B cell (primary cell): ENCODE data around the gene NUMBL. TPM values are rescaled to one million over a fixed set of nuclear protein-coding genes. Genes with fewer than 3 reads are reported as not detected.

Experiments used
- ATAC-seq: fragments of 200-7000 bp; cut with Tn5 transposase; one replicate; pipeline ENCODE4 v1.10.0; 2021; ENCODE audit warnings: low read depth, mild to moderate bottlenecking, moderate number of reproducible peaks, moderate library complexity
- CTCF ChIA-PET: fragments of 350-600 bp; sonication (Branson Sonifier 250); formaldehyde crosslinking; loops from one replicate; lab custom pipeline; 2021; ENCODE audit warnings: antibody characterized with exemption, inconsistent platforms; lab: Charles Lee
- POLR2A ChIA-PET: fragments of 350-600 bp; sonication (Branson Sonifier 250); formaldehyde crosslinking; loops from one replicate; lab custom pipeline; 2021; ENCODE audit warnings: antibody characterized with exemption; lab: Charles Lee
- DNase-seq: peaks from one replicate; pipeline ENCODE4 v3.0.0; 2013
- H2AFZ ChIP-seq: 2 replicates; pipeline ENCODE4 v1.6.1; 2012; ENCODE audit warnings: mild to moderate bottlenecking, low read depth, low read length; ENCODE audit not compliant: insufficient read depth, poor library complexity, severe bottlenecking
- H3K27ac ChIP-seq, 2 donors: 1 replicate in 1 of 2; 2 replicates in 1 of 2; pipeline ENCODE4 v1.5.1; 2012 to 2013; ENCODE audit warnings: low read length in 2 of 2, mild to moderate bottlenecking in 2 of 2, moderate library complexity in 1 of 2
- H3K27me3 ChIP-seq, 4 experiments: fragments of 200-600 bp in 1 of 4; sonication (generic) in 1 of 4; replicated peaks in 1 of 4; 1 replicate in 2 of 4; 2 replicates in 2 of 4; pipeline versions ENCODE4 v1.6.1 to v1.7.0; 2013 to 2016; ENCODE audit warnings: low read length in 3 of 4, mild to moderate bottlenecking in 2 of 4, mixed read lengths in 1 of 4, moderate library complexity in 1 of 4; ENCODE audit not compliant: insufficient read depth in 4 of 4, control insufficient read depth in 3 of 4; ENCODE audit errors: control extremely low read depth in 1 of 4
- H3K36me3 ChIP-seq, 2 experiments: replicated peaks in 1 of 2; 1 replicate in 1 of 2; 2 replicates in 1 of 2; pipeline versions ENCODE4 v1.6.1 to v1.7.1; 2013; ENCODE audit warnings: low read length in 1 of 2; ENCODE audit not compliant: insufficient read depth in 2 of 2, control insufficient read depth in 1 of 2; ENCODE audit errors: control extremely low read depth in 1 of 2, extremely low read depth in 1 of 2
- H3K4me1 ChIP-seq, 2 donors: fragments of 200-600 bp in 1 of 2; sonication (generic) in 1 of 2; 1 replicate in 1 of 2; 2 replicates in 1 of 2; pipeline versions ENCODE4 v1.5.1 to v1.6.1; 2013 to 2017; ENCODE audit warnings: low read length in 2 of 2; ENCODE audit not compliant: control insufficient read depth in 2 of 2, insufficient read depth in 2 of 2
- H3K4me2 ChIP-seq: replicated peaks from 2 replicates; pipeline ENCODE3; 2012; ENCODE audit warnings: mild to moderate bottlenecking, low read depth, low read length; ENCODE audit not compliant: poor library complexity, severe bottlenecking
- H3K4me3 ChIP-seq, 5 experiments: fragments of 200-600 bp in 1 of 5; sonication (generic) in 1 of 5; 1 replicate in 3 of 5; 2 replicates in 2 of 5; pipeline versions ENCODE4 v1.5.1 to v1.7.0; 2011 to 2016; ENCODE audit warnings: low read length in 4 of 5, mild to moderate bottlenecking in 4 of 5, low read depth in 2 of 5, control low read depth in 1 of 5, moderate library complexity in 1 of 5; ENCODE audit not compliant: insufficient read depth in 1 of 5; ENCODE audit errors: control extremely low read depth in 1 of 5, extremely low read depth in 1 of 5
- H3K79me2 ChIP-seq: fragments of 200-600 bp; sonication (generic); one replicate; pipeline ENCODE4 v1.6.0; 2016; ENCODE audit warnings: low read length; ENCODE audit not compliant: control insufficient read depth, insufficient read depth
- H3K9ac ChIP-seq: fragments of 200-600 bp; sonication (generic); 2 replicates; pipeline ENCODE4 v1.6.1; 2017; ENCODE audit warnings: mild to moderate bottlenecking, low read length, moderate library complexity
- H3K9me3 ChIP-seq, 3 donors: one replicate each; pipeline versions ENCODE4 v1.6.1 to v1.7.1; 2013; ENCODE audit warnings: low read length in 2 of 3; ENCODE audit not compliant: control insufficient read depth in 2 of 3, insufficient read depth in 1 of 3; ENCODE audit errors: control extremely low read depth in 1 of 3
- H4K20me1 ChIP-seq: 2 replicates; pipeline ENCODE4 v1.6.0; 2012; ENCODE audit warnings: mild to moderate bottlenecking, low read length; ENCODE audit not compliant: insufficient read depth, control insufficient read depth, poor library complexity, severe bottlenecking
- H3K27ac Mint-ChIP-seq: one replicate; pipeline ENCODE4 v1.8.0; 2021; ENCODE audit warnings: mixed read lengths
- H3K27me3 Mint-ChIP-seq: one replicate; pipeline ENCODE4 v1.8.0; 2021; ENCODE audit warnings: mixed read lengths
- H3K4me1 Mint-ChIP-seq: one replicate; pipeline ENCODE4 v1.8.0; 2021; ENCODE audit warnings: mixed read lengths
- H3K4me3 Mint-ChIP-seq: one replicate; pipeline ENCODE4 v1.8.0; 2021; ENCODE audit warnings: mixed read lengths
- H3K9me3 Mint-ChIP-seq: one replicate; pipeline ENCODE4 v1.8.0; 2022; ENCODE audit warnings: mixed read lengths; ENCODE audit not compliant: insufficient read depth
- EZH2 ChIP-seq: IDR thresholded peaks from 2 replicates; pipeline ENCODE4 v1.6.1; 2012; ENCODE audit warnings: borderline replicate concordance, low read depth, mild to moderate bottlenecking, moderate library complexity, low read length; ENCODE audit not compliant: insufficient read depth, poor library complexity, severe bottlenecking
- WGBS: methylation state at CpG from one replicate; pipeline ENCODE4 v1.1.5; 2013; ENCODE audit warnings: missing lambda C conversion rate; ENCODE audit not compliant: insufficient coverage; 5-methylcytosine and 5-hydroxymethylcytosine counted together
- intact Hi-C: fragments of 100-400 bp; cut with micrococcal nuclease; formaldehyde crosslinking; loops from one replicate; pipeline ENCODE4 v1.10.0; 2022
- polyA plus RNA-seq: library from polyadenylated mRNA; depleted of rRNA; stranded (reverse); fragments of >200 nt; gene quantifications from 2 replicates; pipeline ENCODE4 v1.2.3, GENCODE V29; 2012
- total RNA-seq, 2 donors: library from RNA; stranded (reverse); fragments of 120-200 nt in 1 of 2; gene quantifications; 1 replicate in 1 of 2; 2 replicates in 1 of 2; pipeline versions ENCODE4 v1.2.3 to v1.2.4, GENCODE V29; 2013 to 2022
- TF ChIP-seq, protein P1 (sequence below): fragments of 200-600 bp; IDR thresholded peaks from one replicate; pipeline ENCODE4 v1.8.0; 2022; ENCODE audit warnings: antibody characterized with exemption, mild to moderate bottlenecking

The NUMBL gene
- total and polyA plus RNA-seq, 2 donors (not counting 1 experiment from before 2014, with no cell fraction given): 7.8 to 21.8 TPM

DNA sequence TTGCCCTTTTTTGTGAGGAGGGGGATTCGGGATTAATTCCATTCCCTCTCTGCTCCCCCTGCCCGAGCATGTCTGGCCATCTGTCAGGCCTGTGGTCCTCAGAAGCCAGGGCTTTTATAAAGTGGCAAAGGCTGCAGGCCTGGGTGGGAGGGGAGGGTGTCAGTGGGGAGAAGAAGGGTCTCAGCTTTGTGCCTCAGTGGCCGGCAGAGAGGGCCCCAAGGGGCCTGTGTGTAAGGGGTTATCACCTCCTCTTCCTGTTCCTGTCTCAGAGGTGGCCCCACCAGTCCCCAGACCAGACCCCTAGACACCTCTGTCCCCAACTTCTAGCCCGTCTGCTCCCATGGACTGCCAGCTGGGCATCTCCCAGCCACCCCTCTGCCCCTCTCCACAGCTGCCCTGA is 3.4 kb upstream of the NUMBL start:
- peaks cover 19 to 25% of the 10 kb centered on the region in 2 donors for H3K4me1 ChIP-seq
- ChIA-PET POLR2A (no interaction called here), CTCF (interaction anchor here (0.6 kb wide), 1 partner anchor 84 kb away, joined by 5 read pairs; the partner anchor contains the start of gene RAB4B)
- no peak overlapping the region for H2AFZ ChIP-seq
- no peak overlapping the region for H3K4me3 ChIP-seq
- no peak for ATAC-seq
- Mint-ChIP-seq H3K4me1 (peaks cover 9% of the 10 kb centered on the region), H3K4me3 (no peak overlapping the region), H3K27me3 (no peaks in the 10 kb centered on the region), H3K27ac (no peak overlapping the region), H3K9me3 (no peaks in the 10 kb centered on the region)
- no peaks in the 10 kb centered on the region for H3K79me2 ChIP-seq
- no peak for TF ChIP-seq EZH2
- TF ChIP-seq, protein P1, sequence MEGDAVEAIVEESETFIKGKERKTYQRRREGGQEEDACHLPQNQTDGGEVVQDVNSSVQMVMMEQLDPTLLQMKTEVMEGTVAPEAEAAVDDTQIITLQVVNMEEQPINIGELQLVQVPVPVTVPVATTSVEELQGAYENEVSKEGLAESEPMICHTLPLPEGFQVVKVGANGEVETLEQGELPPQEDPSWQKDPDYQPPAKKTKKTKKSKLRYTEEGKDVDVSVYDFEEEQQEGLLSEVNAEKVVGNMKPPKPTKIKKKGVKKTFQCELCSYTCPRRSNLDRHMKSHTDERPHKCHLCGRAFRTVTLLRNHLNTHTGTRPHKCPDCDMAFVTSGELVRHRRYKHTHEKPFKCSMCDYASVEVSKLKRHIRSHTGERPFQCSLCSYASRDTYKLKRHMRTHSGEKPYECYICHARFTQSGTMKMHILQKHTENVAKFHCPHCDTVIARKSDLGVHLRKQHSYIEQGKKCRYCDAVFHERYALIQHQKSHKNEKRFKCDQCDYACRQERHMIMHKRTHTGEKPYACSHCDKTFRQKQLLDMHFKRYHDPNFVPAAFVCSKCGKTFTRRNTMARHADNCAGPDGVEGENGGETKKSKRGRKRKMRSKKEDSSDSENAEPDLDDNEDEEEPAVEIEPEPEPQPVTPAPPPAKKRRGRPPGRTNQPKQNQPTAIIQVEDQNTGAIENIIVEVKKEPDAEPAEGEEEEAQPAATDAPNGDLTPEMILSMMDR: no peak
- H4K20me1 ChIP-seq: no peaks in the 10 kb centered on the region
- H3K4me2 ChIP-seq: no peak overlapping the region
- DNase-seq: no peak
- no peak overlapping the region for H3K9ac ChIP-seq
- WGBS: 93% methylated on average over 1 of the region's 4 CpGs
- no peaks in the 10 kb centered on the region for H3K27me3 ChIP-seq
- H3K36me3 ChIP-seq: peaks cover 0 to 14% of the 10 kb centered on the region in 2 experiments
- no peaks in the 10 kb centered on the region for H3K9me3 ChIP-seq
- intact Hi-C loops: no loop called here
- H3K27ac ChIP-seq: no peak overlapping the region

DNA sequence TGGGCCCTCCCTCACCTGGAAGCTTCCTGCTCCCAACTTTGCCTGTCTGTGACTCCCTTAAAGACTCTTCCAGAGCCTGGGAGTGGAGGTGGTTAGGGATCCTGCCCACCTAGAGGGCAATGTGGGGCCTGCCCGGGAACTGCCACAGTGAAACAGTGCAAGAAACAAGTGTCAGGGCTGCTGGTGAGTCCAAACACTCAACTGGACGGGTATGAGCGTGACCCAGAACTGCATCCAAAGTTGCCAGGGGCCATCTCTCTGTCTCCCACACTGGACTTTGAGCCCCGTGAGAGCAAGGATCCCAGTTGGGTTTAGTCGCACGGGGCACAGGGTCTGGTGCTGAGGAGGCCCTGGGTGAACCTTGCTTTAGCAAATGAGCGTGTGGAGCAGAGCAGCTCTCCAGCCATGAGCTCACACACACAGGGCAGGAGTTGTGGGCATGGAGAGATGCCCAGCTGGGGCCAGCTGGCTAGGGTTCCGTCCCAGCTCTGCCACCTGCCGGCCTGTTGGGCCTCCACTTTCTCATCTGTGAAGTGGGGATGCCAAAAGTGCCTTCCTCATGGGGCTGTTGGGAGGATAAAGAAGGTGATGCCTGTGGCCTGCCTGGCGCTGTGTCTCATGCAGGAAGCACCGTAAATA is 2.8 kb upstream of the NUMBL start:
- TF ChIP-seq EZH2: no peak
- TF ChIP-seq, protein P1: no peak
- Histone ChIP-seq H3K27ac (no peak overlapping the region), H3K36me3 (peaks cover 0 to 14% of the 10 kb centered on the region in 2 experiments), H3K4me3 (no peak overlapping the region), H3K4me2 (no peak overlapping the region), H3K9me3 (no peaks in the 10 kb centered on the region), H3K9ac (no peak overlapping the region), H2AFZ (no peak overlapping the region), H3K79me2 (no peaks in the 10 kb centered on the region), H3K27me3 (no peaks in the 10 kb centered on the region), H4K20me1 (no peaks in the 10 kb centered on the region), H3K4me1 (peaks cover 26 to 31% of the 10 kb centered on the region in 2 donors)
- ChIA-PET POLR2A (no interaction called here), CTCF (interaction anchor here (0.6 to 0.7 kb wide), 2 partner anchors 30 to 85 kb away, joined by 3 to 5 read pairs; partner anchors contain the start of gene RAB4B)
- DNase-seq (no peak), ATAC-seq (no peak)
- H3K27me3 Mint-ChIP-seq: no peaks in the 10 kb centered on the region
- intact Hi-C loops: no loop called here
- H3K9me3 Mint-ChIP-seq: no peaks in the 10 kb centered on the region
- H3K27ac Mint-ChIP-seq: no peak overlapping the region
- H3K4me3 Mint-ChIP-seq: peak overlapping the region; percentile 16
- peaks cover 9% of the 10 kb centered on the region for H3K4me1 Mint-ChIP-seq
- 93% methylated on average over 5 of the region's 11 CpGs for WGBS
